ENCODE data around the gene PFDN2. TPM values are rescaled to one million over a fixed set of nuclear protein-coding genes. Genes with fewer than 3 reads are reported as not detected.

The PFDN2 gene
- total RNA-seq, 1 donor from 2014 or later = 56.2 TPM

Other genes starting within 250 kb of the PFDN2 start
- 295 TPM for gene ITLN1, start 232.9 kb downstream of the PFDN2 start, total RNA-seq
- gene ITLN2, start 163.2 kb downstream of the PFDN2 start, total RNA-seq = 44.1 TPM
- 167 TPM for gene F11R, start 96.9 kb downstream of the PFDN2 start, total RNA-seq
- 50.6 TPM for gene TSTD1, start 79.1 kb downstream of the PFDN2 start, total RNA-seq
- gene USF1, start 72.1 kb downstream of the PFDN2 start, total RNA-seq = 67.6 TPM
- 38.0 TPM for gene ARHGAP30, start 48.1 kb downstream of the PFDN2 start, total RNA-seq
- gene NECTIN4, start 28.5 kb downstream of the PFDN2 start, total RNA-seq = 5.4 TPM
- 3.2 TPM for gene KLHDC9, start 19.7 kb downstream of the PFDN2 start, total RNA-seq
- 42.1 TPM for gene NIT1, start 68 bp upstream of the PFDN2 start, total RNA-seq
- 37.5 TPM for gene DEDD, start 14.6 kb upstream of the PFDN2 start, total RNA-seq
- gene UFC1, start 35.9 kb upstream of the PFDN2 start, total RNA-seq = 84.4 TPM
- 27.7 TPM for gene USP21, start 41.5 kb upstream of the PFDN2 start, total RNA-seq
- gene PPOX, start 48.4 kb upstream of the PFDN2 start, total RNA-seq = 23.3 TPM
- 35.7 TPM for gene B4GALT3, start 59.5 kb upstream of the PFDN2 start, total RNA-seq
- 7.8 TPM for gene ADAMTS4, start 81.0 kb upstream of the PFDN2 start, total RNA-seq
- 66.9 TPM for gene NDUFS2, start 84.3 kb upstream of the PFDN2 start, total RNA-seq
- 158 TPM for gene FCER1G, start 97.3 kb upstream of the PFDN2 start, total RNA-seq
- not detected for gene APOA2, start 105.6 kb upstream of the PFDN2 start, total RNA-seq
- 11.6 TPM for gene TOMM40L, start 108.0 kb upstream of the PFDN2 start, total RNA-seq
- gene NR1I3, start 120.2 kb upstream of the PFDN2 start, total RNA-seq = not detected
- gene PCP4L1, start 140.7 kb upstream of the PFDN2 start, total RNA-seq = 8.2 TPM
- gene MPZ, start 191.9 kb upstream of the PFDN2 start, total RNA-seq = 2.5 TPM
- gene SDHC, start 196.3 kb upstream of the PFDN2 start, total RNA-seq = 158 TPM
- not detected for gene CFAP126, start 249.8 kb upstream of the PFDN2 start, total RNA-seq